Measurements from ENCODE around the gene MOGAT3. TPM values are rescaled to one million over a fixed set of nuclear protein-coding genes. Genes with fewer than 3 reads are reported as not detected.

The MOGAT3 gene
- total RNA-seq, 1 experiment from 2014 or later = not detected

Other genes with a start within 250 kb of the MOGAT3 start
- not detected in 2 replicates for gene MUC12, start 231.5 kb downstream of the MOGAT3 start, total RNA-seq (2014; rRNA removed; shearing (Covaris generic))
- gene MUC17, start 181.0 kb downstream of the MOGAT3 start, total RNA-seq (2014; rRNA removed; shearing (Covaris generic)) = not detected in 2 replicates
- 5.2 and 10.3 TPM in 2 replicates for gene TRIM56, start 115.6 kb downstream of the MOGAT3 start, total RNA-seq (2014; rRNA removed; shearing (Covaris generic))
- 21.8 and 25.6 TPM in 2 replicates for gene SERPINE1, start 73.9 kb downstream of the MOGAT3 start, total RNA-seq (2014; rRNA removed; shearing (Covaris generic))
- 98.4 and 119 TPM in 2 replicates for gene AP1S1, start 46.6 kb downstream of the MOGAT3 start, total RNA-seq (2014; rRNA removed; shearing (Covaris generic))
- not detected in 2 replicates for gene VGF, start 35.5 kb downstream of the MOGAT3 start, total RNA-seq (2014; rRNA removed; shearing (Covaris generic))
- gene NAT16, start 20.7 kb downstream of the MOGAT3 start, total RNA-seq (2014; rRNA removed; shearing (Covaris generic)) = not detected in 2 replicates
- 71.3 and 88.2 TPM in 2 replicates for gene PLOD3, start 16.5 kb upstream of the MOGAT3 start, total RNA-seq (2014; rRNA removed; shearing (Covaris generic))
- 108 and 141 TPM in 2 replicates for gene ZNHIT1, start 17.1 kb upstream of the MOGAT3 start, total RNA-seq (2014; rRNA removed; shearing (Covaris generic))
- gene CLDN15, start 36.8 kb upstream of the MOGAT3 start, total RNA-seq (2014; rRNA removed; shearing (Covaris generic)) = 0.72 and 2.1 TPM in 2 replicates
- gene FIS1, start 44.0 kb upstream of the MOGAT3 start, total RNA-seq (2014; rRNA removed; shearing (Covaris generic)) = 132 and 162 TPM in 2 replicates
- gene IFT22, start 120.8 kb upstream of the MOGAT3 start, total RNA-seq (2014; rRNA removed; shearing (Covaris generic)) = 20.9 and 50.3 TPM in 2 replicates
- gene COL26A1, start 161.8 kb upstream of the MOGAT3 start, total RNA-seq (2014; rRNA removed; shearing (Covaris generic)) = not detected in 2 replicates

Data from SJSA1 (cell line).